Caco-2 (cell line): ENCODE results near the gene MMAB. TPM values are rescaled to one million over a fixed set of nuclear protein-coding genes. Genes with fewer than 3 reads are reported as not detected.

Source experiments
- BruUV-seq: library from RNA; stranded (reverse); fragments of 400-500 nt; replicated peaks from 2 replicates; lab custom pipeline; 2021; lab: Mats Ljungman, UMichigan
- CTCF ChIA-PET: fragments of 300-600 bp; sonication (Branson Sonifier 250); formaldehyde crosslinking; loops from one replicate; lab custom pipeline; 2022; ENCODE audit warnings: antibody characterized with exemption; lab: Charles Lee
- POLR2A ChIA-PET: fragments of 300-600 bp; sonication (Branson Sonifier 250); formaldehyde crosslinking; loops from one replicate; lab custom pipeline; 2022; ENCODE audit warnings: antibody characterized with exemption; lab: Charles Lee
- DNase-seq, 2 experiments: peaks; one replicate each; pipeline versions ENCODE4 v3.0.0 to v3.0.0-alpha.2; 2020 to 2022
- H3K27me3 ChIP-seq: replicated peaks from 2 replicates; pipeline ENCODE4 v1.6.0; 2011; ENCODE audit warnings: low read length; ENCODE audit not compliant: control insufficient read depth, insufficient read depth
- H3K36me3 ChIP-seq: 2 replicates; pipeline ENCODE4 v1.5.1; 2011; ENCODE audit warnings: low read length; ENCODE audit not compliant: control insufficient read depth, insufficient read depth
- H3K4me1 ChIP-seq: fragments of 250-450 bp; sonication (Bioruptor Pico); 2 replicates; pipeline ENCODE4 v1.5.1; 2020; ENCODE audit warnings: mild to moderate bottlenecking
- H3K4me3 ChIP-seq: 2 replicates; pipeline ENCODE4 v1.5.1; 2011; ENCODE audit warnings: low read depth, mild to moderate bottlenecking, control low read depth, low read length
- H3K9me3 ChIP-seq: fragments of 250-450 bp; sonication (Bioruptor Pico); 2 replicates; pipeline ENCODE4 v1.5.1; 2020; ENCODE audit warnings: mild to moderate bottlenecking, moderate library complexity
- H3K27ac Mint-ChIP-seq: one replicate; pipeline ENCODE4 v1.8.0; 2022; ENCODE audit warnings: mixed read lengths; ENCODE audit not compliant: unreplicated experiment
- H3K27me3 Mint-ChIP-seq: one replicate; pipeline ENCODE4 v1.8.0; 2022; ENCODE audit warnings: mixed read lengths; ENCODE audit not compliant: insufficient read depth, unreplicated experiment
- H3K36me3 Mint-ChIP-seq: one replicate; pipeline ENCODE4 v1.8.0; 2022; ENCODE audit warnings: mild to moderate bottlenecking, mixed read lengths; ENCODE audit not compliant: insufficient read depth, unreplicated experiment
- H3K4me1 Mint-ChIP-seq: one replicate; pipeline ENCODE4 v1.8.0; 2022; ENCODE audit warnings: low read depth, mixed read lengths; ENCODE audit not compliant: unreplicated experiment
- H3K4me3 Mint-ChIP-seq: one replicate; pipeline ENCODE4 v1.8.0; 2022; ENCODE audit warnings: mild to moderate bottlenecking, moderate library complexity, mixed read lengths; ENCODE audit not compliant: unreplicated experiment
- H3K9me3 Mint-ChIP-seq: one replicate; pipeline ENCODE4 v1.8.0; 2022; ENCODE audit warnings: mixed read lengths; ENCODE audit not compliant: unreplicated experiment
- CTCF ChIP-seq, 2 experiments: fragments of 200-600 bp in 1 of 2; IDR thresholded peaks; 1 replicate in 1 of 2; 2 replicates in 1 of 2; pipeline versions ENCODE4 v1.5.1 to v1.8.0; 2011 to 2022; ENCODE audit warnings: antibody characterized with exemption in 1 of 2, control low read depth in 1 of 2, inconsistent platforms in 1 of 2, low read depth in 1 of 2, low read length in 1 of 2, mild to moderate bottlenecking in 1 of 2, moderate library complexity in 1 of 2; ENCODE audit not compliant: insufficient read depth in 1 of 2, severe bottlenecking in 1 of 2, unreplicated experiment in 1 of 2
- intact Hi-C: fragments of 100-400 bp; cut with micrococcal nuclease; formaldehyde crosslinking; loops from one replicate; pipeline ENCODE4 v1.10.0; 2022; ENCODE audit not compliant: unreplicated experiment
- total RNA-seq: library from RNA; stranded (reverse); gene quantifications from 2 replicates; pipeline ENCODE4 v1.2.3, GENCODE V29; 2022

MMAB gene
- total RNA-seq, 1 experiment from 2014 or later, result 48.9 TPM

DNA sequence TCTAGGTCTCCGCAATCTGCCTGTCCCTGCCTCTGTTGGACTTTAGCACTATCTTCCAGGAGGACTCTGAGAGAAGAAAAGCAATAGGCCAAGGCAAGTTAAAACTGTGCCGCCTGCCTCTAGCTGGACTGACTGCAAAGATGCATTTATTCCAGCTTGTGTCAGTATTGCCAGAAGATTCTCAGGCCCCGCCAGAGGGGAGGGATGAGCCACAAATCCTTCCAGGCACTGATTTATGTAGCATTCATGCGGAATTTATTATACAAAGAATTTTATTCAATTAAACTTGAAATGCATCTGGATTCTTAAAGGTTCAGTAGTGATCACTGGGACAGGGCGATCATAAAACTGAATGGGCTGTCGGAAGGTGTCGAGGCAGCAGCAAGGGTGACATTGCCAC, 19.8 kb downstream of the MMAB start:
- ChIA-PET POLR2A (interaction anchor here (1.0 kb wide), 1 partner anchor 20 kb away, joined by 3 read pairs; the partner anchor contains the start of genes MMAB and MVK), CTCF (no interaction called here)
- BruUV-seq, result no TSS peak
- H3K4me1 ChIP-seq, result no peaks in the 10 kb centered on the region; the same call in 1 of the 2 replicates
- Mint-ChIP-seq H3K27ac (no peak overlapping the region), H3K4me1 (no peaks in the 10 kb centered on the region), H3K36me3 (no peaks in the 10 kb centered on the region), H3K4me3 (no peak overlapping the region), H3K9me3 (no peaks in the 10 kb centered on the region), H3K27me3 (no peaks in the 10 kb centered on the region)
- DNase-seq, result no peak
- intact Hi-C loops, result no loop called here
- no peaks in the 10 kb centered on the region; the same call in 1 of the 2 replicates for H3K36me3 ChIP-seq
- H3K27me3 ChIP-seq, result no peaks in the 10 kb centered on the region
- no peak for TF ChIP-seq CTCF (IDR thresholded peaks at IDR 0.05; ENCODE audit: insufficient read depth in 1 of 2, low read depth in 1 of 2, low read length in 1 of 2, severe bottlenecking in 1 of 2, unreplicated experiment in 1 of 2)
- no peak overlapping the region for H3K4me3 ChIP-seq
- H3K9me3 ChIP-seq, result no peaks in the 10 kb centered on the region

DNA sequence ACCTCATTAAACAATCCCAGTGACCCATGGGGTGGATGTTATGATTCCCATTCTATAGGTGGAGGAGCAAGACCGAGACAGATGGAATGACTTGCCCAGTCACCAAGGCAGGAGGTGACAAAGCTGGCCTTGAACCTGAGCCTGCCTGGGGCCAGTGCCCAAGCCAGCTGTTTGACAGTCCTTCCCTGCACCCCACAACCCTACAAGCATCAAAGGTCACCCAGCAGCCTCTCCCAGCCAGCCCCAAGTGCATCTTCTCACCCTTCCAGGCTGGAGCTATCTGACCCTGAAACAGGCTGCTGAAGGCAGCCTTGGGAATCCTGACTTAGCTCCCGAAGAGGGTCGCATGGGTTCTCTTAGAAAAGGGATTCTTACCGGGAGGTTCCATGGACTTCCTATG, 20.3 kb downstream of the MMAB start:
- Histone ChIP-seq H3K9me3 (no peaks in the 10 kb centered on the region), H3K27me3 (no peaks in the 10 kb centered on the region), H3K36me3 (no peaks in the 10 kb centered on the region; the same call in 1 of the 2 replicates), H3K4me3 (no peak overlapping the region), H3K4me1 (no peaks in the 10 kb centered on the region; the same call in 1 of the 2 replicates)
- Mint-ChIP-seq H3K4me1 (no peaks in the 10 kb centered on the region), H3K9me3 (no peaks in the 10 kb centered on the region), H3K27ac (no peak overlapping the region), H3K36me3 (no peaks in the 10 kb centered on the region), H3K4me3 (no peak overlapping the region), H3K27me3 (no peaks in the 10 kb centered on the region)
- DNase-seq, result no peak
- CTCF ChIA-PET, result no interaction called here
- intact Hi-C loops, result no loop called here
- TF ChIP-seq CTCF (IDR thresholded peaks at IDR 0.05; ENCODE audit: insufficient read depth in 1 of 2, low read depth in 1 of 2, low read length in 1 of 2, severe bottlenecking in 1 of 2, unreplicated experiment in 1 of 2), result no peak
- BruUV-seq, result no TSS peak
- POLR2A ChIA-PET, result no interaction called here

DNA sequence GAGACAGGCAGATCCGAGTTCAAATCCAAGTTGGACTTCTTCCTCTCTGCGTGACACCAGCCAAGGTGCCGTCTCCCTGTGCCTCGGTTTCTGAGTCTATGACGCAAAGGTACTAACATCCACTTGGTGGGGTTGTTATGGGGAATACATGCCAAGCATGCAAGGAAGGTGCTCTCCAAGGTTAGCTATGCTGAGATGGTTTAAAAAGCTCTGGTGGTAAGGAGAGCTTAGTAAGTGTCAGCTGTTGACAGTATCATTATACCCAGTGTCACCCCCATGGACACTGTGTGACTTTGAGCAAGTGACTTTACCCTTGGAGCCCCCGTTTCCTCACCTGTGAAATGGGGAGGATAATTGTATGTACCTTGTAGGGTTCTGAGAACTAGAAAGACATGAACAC, 22.2 kb downstream of the MMAB start:
- BruUV-seq, result no TSS peak
- H3K4me1 ChIP-seq, result no peaks in the 10 kb centered on the region; the same call in 1 of the 2 replicates
- no peaks in the 10 kb centered on the region for H3K9me3 ChIP-seq
- Mint-ChIP-seq H3K27ac (no peak overlapping the region), H3K27me3 (peaks cover 4% of the 10 kb centered on the region), H3K36me3 (no peaks in the 10 kb centered on the region), H3K9me3 (no peaks in the 10 kb centered on the region), H3K4me3 (no peak overlapping the region), H3K4me1 (no peaks in the 10 kb centered on the region)
- CTCF ChIA-PET, result no interaction called here
- no peak overlapping the region for H3K4me3 ChIP-seq
- no peaks in the 10 kb centered on the region for H3K27me3 ChIP-seq
- POLR2A ChIA-PET, result no interaction called here
- DNase-seq, result no peak
- TF ChIP-seq CTCF (IDR thresholded peaks at IDR 0.05; ENCODE audit: insufficient read depth in 1 of 2, low read depth in 1 of 2, low read length in 1 of 2, severe bottlenecking in 1 of 2, unreplicated experiment in 1 of 2), result no peak
- intact Hi-C loops, result no loop called here
- H3K36me3 ChIP-seq, result no peaks in the 10 kb centered on the region
